ENCODE results near the gene KPNB1. TPM values are rescaled to one million over a fixed set of nuclear protein-coding genes. Genes with fewer than 3 reads are reported as not detected.

KPNB1 gene
- 566 and 640 TPM in 2 replicates for total RNA-seq

GRCh38 chr17:47649153-47649971, at the start of gene KPNB1:
KPNB1 (plus strand) TSS chr17:47649919; CDS start chr17:47650245, 326 bp downstream.

GRCh38 chr17:47693731-47694580, 44.2 kb downstream of the KPNB1 start, which contains the start of gene TBKBP1:
TBKBP1 (plus strand) TSS chr17:47694161; CDS start chr17:47696113, 1,952 bp downstream.

GRCh38 chr17:47733047-47733673, 83.4 kb downstream of the KPNB1 start, which contains the start of gene TBX21:
TBX21 (plus strand) TSS chr17:47733236; CDS start chr17:47733455, 219 bp downstream.

Small RNAs within 50 kb of the gene (small RNA-seq; reads per million reads assigned to genes)
- gene AC015674.1: not detected

Other genes with a start within 250 kb of the KPNB1 start
- 130 and 142 TPM in 2 replicates for gene NPEPPS, start 118.8 kb upstream of the KPNB1 start, total RNA-seq
- 8.8 and 14.6 TPM in 2 replicates for gene TBKBP1, start 44.2 kb downstream of the KPNB1 start, total RNA-seq
- gene TBX21, start 83.3 kb downstream of the KPNB1 start, total RNA-seq: not detected in 2 replicates
- 11.3 and 14.9 TPM in 2 replicates for gene OSBPL7, start 171.9 kb downstream of the KPNB1 start, total RNA-seq
- 29.4 and 42.4 TPM in 2 replicates for gene MRPL10, start 181.6 kb downstream of the KPNB1 start, total RNA-seq
- gene LRRC46, start 181.8 kb downstream of the KPNB1 start, total RNA-seq: 0.22 TPM in 1 of 2 replicates, not detected in the other
- 18.2 and 30.4 TPM in 2 replicates for gene SCRN2, start 191.4 kb downstream of the KPNB1 start, total RNA-seq
- gene SP6, start 201.2 kb downstream of the KPNB1 start, total RNA-seq: 1.7 and 2.4 TPM in 2 replicates
- gene SP2, start 246.3 kb downstream of the KPNB1 start, total RNA-seq: 2.7 and 4.0 TPM in 2 replicates

All from thoracic aorta endothelial cell (primary cell).